NCI-H2227 (cell line): ENCODE data around the gene NIFK.
"Not testable (repeated sequence)": the region's sequence is repeated elsewhere in the genome, so short reads cannot be mapped to it uniquely, and the experiment has no call there.

Experiments used
- DNase-seq: peaks from one replicate; lab custom pipeline; 2025; ENCODE audit not compliant: unreplicated experiment; lab: John Stamatoyannopoulos, UW

NIFK gene

DNA sequence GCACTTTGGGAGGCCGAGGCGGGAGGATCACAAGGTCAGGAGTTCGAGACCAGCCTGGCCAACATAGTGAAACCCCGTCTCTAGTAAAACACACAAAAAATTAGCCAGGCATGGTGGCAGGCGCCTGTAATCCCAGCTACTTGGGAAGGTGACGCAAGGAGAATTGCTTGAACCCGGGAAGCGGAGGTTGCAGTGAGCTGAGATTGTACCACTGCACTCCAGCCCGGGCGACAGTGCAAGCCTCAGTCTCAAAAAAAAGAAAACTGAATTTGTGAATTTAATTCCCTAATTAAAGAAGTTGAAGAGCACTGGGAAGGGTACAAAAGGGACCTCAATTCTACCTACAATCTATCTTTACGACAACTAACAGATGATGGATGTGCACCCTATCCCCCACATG, 2.1 kb downstream of the NIFK start:
- not testable (repeated sequence) for DNase-seq

DNA sequence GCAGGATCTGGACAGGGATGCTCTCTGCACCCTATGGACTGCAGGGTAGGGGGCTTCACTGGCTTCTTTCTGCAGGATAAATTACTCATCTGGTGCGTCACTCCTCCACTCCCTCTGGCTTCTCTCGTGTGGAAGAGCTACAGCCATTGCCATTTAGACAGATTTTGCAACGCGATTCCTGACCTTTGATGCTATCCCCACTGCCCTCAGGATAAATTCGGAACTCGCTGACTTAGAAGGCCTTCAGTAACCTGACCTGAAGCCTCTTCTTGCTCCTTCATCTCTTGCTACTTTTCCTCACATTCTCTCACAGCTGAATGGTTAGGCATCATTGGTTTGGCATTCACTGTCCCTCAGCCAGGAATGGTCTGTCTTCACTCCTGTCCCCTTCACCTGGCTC, 5.3 kb downstream of the NIFK start:
- no peak for DNase-seq

DNA sequence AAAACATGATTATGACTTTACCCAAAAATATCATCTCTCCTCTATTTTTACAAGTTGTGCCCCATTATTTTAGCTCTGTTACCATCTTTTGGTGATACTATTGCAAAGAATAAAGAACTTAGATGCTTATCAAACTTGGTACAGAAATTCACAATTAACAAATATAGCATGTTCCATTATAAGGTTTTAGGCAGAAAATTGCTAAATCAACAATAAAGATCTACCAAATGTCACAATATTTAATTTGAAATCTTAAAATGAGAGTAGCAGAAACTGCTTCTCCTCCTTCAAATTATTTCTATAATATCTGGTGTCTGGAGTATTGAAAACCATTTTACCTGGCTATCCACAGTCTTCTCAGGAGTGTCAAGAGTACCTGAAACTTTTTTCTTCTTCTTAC, 8.7 kb downstream of the NIFK start:
- no peak for DNase-seq

DNA sequence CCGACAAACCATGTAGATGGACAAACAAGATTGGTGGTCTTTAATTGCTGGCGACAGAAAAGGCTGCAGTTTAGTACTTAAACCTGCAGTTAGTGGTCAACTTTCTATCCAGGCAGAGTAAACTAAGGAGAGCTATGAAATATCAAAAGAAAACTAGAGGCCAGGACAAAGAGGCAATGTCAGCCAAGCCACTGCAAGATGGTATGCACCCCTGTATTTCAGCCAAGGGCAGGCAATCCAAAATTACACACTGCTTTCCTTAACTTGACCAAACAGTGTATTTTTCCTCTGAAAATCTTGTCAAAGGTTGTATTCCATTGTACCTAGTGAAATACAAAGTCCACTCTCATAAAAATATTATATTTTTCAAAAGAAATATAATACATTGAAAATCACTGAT, 9.3 kb downstream of the NIFK start:
- no peak for DNase-seq

DNA sequence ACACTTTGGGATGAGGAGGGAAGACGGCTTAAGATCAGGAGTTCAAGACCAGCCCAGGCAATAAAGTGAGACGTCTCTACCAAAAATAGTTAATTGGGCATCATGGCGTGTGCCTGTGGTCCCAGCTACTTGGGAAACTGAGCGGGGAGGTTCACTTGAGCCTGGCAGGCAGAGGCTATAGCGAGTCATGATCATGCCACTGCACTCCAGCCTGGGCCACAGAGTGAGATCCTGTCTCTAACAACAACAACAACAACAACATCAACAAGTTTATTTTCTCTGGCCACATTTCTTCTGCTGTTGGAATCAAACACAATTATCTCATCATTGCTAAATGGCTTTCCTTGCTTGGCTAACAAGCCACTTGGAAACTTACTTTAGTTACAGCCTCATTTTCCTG, 13.4 kb downstream of the NIFK start:
- no peak for DNase-seq

DNA sequence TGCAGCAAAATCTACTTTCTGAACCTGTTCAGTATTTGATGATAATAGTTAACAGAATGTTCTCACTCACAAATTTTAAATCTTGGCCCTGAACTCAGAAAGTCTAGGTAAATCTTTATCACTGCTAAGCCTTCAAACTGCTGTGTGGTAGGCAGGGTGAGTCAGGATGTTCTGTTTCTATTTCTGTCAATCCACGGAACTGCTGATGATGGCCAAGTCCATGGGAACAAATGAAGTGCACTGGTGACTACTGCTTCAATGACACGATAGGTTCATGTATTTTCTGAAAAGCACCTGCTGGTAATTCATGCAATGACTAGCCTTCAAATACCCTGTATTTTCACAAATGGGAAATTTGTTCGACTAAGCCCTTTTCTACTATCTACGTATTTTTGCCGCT, 14.2 kb downstream of the NIFK start:
- DNase-seq: no peak

DNA sequence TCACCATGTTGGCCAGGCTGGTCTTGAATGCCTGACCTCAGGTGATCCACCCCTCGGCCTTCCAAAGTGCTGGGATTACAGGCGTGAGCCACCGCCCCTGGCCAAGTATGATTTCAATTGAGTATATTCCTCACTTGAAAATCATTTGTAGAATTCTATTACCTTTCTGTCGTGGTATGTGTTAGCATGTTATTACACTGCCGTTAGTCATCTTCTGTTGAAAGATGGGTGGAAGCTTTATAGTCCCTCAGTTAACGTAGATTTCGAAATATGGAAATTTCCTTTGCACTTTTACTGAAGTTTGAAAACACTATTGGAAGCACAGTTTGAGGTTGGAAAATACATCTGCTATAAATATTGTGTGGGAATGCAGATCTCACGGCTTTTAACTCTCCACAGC, 14.7 kb downstream of the NIFK start:
- DNase-seq: no peak

DNA sequence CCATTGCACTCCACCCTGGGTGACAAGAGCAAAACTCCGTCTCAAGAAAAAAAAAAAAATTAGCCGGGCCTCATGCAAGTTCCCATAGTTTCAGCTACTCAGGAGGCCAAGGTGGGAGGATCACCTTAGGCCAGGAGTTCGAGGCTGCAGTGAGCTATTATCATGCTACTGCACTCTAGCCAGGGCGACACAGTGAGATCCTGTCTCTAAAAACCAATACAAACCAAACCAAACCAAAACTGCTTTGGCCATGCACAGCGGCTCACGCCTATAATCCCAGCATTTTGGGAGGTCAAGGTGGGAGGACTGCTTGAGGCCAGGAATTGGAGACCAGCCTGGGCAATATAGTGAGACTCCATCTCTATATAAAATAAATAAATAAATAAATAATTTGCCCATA, 19.1 kb downstream of the NIFK start:
- DNase-seq: no peak

DNA sequence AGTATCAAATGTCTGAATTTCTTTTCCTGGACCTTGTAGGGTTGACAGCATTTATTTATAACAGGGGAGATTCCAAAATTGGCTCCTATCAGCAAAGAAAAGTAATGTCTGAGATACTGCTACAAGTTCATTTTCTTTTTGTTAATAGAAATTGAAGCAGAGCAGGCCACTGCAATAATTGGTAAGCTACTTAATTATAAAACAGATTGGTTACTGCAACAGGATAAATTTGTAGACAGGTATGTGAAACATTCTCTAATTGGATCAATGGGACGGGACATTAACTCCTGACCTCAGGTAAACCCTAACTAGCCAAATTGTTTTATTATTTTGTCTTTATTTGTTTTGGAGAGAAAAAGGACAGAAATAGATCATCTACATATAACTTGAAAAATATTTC, 20.5 kb downstream of the NIFK start:
- DNase-seq: no peak

DNA sequence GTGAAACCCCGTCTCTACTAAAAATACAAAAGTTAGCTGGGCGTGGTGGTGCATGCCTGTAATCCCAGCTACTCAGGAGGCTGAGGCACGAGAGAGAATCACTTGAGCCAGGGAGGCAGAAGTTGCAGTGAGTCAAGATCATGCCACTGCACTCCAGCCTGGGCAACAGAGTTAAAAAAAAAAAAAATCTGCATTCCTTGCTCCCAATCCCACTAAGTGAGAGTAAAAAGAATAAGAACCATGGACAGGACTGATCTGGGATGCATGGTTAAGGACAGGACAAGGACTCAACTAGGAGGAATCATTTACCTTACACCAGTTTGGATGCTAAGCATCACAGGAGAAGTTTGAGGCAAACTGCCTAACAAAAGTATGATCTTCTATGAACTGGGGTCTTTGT, 25.2 kb downstream of the NIFK start:
- not testable (repeated sequence) for DNase-seq

DNA sequence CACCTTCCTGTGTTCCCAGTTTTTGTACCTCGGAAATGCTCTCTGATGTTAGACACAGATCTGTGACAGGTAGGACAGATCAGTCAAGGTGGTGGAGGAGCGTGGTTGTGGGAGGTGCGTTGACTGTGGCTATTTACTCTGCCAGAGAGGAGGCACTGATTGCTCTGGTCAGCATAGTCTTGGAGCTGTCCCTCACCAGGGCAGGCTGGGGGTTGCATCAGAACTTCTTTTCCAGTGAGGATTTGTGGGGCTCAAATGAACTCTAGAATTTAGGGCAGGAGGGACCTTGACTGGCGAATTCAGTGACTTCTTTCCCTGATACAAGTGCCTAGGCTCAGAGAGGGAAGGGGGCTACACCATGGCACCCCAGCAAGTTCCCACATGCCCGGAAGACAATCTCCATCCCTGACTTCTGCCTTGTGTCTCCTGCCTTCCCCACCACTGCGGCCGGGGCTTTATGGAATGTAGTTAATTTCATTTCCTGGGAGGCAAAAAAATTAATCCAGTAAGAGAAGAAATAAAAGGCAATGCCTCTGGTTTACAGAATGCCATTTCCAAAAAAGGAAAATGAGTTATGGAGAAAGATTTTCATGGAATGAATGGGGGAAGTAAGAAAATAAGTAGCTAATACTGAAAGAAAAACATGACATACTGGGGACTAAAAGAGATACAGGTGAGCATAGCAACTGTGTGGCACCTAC, 26.1 kb downstream of the NIFK start:
- DNase-seq: no peak

DNA sequence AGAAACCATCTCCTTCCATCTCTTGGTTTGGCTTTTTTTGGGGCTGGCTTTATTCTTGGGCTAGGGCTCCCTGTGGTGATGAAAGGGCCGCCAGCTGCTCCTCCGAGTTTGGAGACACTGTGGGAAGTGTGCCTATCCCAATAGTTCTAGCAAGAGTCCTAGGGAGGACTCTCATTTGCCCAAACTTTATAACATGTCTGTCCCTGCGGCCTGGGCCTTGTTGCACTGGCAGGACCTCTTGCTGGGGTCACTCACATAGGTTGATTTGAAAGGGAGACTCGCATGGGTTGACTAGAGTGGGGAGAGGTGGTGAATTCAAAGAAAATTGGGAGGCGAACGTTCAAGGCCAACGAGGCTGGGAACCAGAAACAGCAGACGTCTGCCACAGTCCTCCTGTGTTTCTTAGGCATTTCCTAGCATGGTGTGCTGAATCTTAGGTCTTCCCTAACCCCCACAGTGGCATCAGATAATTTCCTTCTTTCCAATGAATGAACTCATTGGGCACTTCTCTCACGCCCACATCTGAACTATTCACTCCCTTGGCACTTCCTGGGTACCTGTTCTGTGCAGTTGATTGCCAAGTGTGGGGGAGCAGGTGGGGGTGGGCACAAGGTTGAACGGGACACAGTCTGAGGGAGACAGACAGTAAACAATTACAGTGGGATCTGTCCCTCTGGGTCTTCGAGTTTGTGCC, 26.8 kb downstream of the NIFK start:
- no peak for DNase-seq

DNA sequence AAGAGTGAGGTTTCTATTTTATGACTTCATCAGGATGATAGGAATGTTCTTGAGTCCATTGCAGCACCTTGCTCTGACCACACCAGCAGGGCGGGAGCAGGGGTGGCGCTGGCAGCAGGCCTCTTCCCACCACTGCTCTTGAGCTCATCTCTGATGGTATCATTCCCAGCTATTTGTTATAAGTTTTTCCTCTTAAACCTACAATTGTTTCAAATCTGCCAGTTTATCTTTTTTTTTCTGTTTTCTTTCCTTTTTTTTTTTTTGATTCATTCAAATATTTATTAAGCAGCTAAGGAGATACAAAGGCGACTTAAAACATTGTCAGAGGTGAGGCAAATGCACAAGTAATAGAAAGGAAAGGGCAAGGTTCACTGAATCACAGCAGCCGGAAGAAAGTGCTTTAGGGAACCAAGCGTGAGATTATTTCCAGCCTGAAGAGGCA, 28.7 kb downstream of the NIFK start:
- DNase-seq: no peak

DNA sequence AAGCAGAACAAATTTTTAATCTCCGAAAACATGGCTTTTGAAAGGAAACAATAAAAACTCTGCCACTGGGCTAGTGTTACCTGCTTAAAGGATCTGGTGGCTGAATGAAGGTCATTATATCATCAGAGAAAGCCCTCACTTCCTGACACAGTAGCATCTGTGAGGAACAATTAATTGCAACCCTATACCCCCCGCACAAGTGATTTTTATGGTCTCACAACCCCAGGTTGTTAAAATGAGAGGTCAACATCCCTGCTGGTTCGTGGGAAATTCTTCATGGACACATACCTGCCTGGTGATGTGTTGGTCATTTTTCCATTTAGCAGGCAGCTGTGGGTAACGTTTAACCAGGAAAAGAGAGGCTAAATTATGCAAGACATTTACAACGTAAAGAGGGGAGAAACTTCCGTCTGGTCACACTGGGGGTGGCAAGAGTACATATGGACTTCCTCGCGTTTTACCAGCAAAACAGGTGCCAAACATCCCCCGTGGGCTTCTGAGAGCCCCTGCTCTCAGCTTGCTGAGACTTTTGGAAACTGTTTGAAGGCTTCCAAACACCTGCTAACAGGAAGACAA, 29.2 kb downstream of the NIFK start:
- DNase-seq: no peak

DNA sequence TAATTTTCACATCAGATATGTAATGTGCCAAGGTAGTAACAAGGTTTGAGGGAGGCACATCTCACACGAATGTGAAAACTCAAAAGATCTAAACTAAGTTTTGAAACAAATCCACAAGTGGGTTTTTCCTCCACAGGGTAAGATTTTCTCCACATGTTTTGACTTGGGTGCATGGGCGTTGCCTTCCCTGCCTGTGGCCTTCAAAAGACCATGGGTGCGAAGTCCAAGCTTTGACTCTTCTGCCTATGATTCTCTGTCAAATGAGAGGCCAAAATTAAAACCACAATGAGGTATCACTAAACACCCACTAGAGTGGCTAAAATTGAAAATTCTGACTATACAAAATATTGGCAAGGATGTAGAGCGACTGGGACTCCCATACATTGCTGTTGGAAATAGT, 30.7 kb downstream of the NIFK start:
- DNase-seq: no peak

DNA sequence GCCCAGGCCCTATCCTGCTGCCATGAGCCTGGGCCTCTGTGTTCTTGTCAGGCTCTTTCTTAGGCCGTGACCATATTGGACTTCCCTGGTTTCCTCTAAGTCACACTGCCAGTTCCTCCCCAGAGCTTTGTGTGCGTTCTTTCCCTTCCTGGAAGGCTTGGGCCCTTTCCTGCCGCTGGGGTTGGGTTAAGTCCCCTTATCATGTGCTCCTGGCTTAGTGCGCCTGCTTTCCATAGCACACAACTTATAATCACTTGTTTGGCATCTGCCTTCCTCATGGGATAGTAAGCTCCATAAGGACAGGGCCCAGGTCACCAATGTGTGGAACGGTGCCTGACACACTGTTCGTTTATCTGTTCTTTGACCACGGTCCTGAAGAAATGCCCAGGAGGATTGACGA, 31.3 kb downstream of the NIFK start:
- DNase-seq: no peak

DNA sequence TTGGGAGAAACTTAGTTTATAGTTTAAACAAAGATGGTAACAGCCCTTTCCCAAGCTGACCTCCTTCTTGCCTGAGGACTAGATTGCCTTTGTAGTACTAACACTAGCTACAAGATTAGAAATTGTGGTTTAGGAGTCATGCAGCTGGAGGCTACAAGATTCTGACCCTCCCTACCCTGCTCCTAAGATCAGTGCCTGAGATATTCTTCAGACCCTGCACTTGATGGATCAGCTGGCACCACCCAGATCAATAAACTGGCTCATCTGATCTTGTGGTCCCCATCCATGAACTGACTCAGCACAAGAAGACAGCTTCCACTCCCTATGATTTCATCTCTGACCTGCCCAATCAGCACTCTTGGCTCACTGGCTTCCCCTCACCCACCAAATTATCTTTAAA, 34.9 kb downstream of the NIFK start:
- DNase-seq: not testable (repeated sequence)

DNA sequence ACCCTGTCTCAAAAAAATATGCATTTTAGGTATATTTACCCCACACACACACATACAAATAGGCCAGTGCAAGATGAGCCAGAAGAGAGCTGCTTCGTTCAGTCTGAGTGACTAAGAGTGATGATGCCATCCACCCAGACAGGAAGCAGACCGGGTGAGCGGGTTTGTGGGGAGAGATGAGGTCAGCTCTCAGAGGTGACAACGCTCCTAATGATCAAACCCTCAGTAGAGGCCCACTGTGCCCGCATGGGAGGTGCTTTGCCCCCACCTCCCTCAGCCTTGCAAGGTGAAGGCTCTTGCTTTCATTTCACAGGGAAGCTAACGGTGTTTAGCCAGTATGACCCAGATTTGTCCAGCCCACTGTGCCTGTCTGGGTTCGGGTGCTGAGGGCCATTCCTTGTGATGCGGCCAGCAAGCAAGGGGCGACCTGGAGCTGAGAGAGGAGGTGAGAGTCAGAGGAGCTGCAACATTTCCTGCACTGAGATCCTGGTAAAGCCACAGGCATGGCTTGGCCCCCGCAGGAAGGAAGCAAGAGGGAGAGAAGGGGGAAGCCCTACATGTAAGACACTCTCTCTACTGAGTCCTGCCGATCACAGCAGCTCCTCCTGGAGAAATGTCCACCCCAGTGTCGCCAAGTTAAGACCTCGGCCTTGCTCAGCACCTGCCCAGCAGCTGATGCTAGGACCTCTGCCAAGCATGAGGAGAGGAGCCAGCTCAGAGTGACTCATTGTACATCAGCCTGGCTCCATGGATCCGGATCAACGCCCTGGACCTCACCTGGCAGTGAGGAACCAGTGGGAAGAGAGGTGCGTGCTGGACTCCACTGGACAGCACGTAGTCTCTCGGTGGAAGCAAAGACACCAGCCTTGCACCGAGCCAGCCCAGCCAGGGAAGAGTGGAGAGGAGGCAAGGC, 37.0 kb downstream of the NIFK start:
- DNase-seq: no peak

DNA sequence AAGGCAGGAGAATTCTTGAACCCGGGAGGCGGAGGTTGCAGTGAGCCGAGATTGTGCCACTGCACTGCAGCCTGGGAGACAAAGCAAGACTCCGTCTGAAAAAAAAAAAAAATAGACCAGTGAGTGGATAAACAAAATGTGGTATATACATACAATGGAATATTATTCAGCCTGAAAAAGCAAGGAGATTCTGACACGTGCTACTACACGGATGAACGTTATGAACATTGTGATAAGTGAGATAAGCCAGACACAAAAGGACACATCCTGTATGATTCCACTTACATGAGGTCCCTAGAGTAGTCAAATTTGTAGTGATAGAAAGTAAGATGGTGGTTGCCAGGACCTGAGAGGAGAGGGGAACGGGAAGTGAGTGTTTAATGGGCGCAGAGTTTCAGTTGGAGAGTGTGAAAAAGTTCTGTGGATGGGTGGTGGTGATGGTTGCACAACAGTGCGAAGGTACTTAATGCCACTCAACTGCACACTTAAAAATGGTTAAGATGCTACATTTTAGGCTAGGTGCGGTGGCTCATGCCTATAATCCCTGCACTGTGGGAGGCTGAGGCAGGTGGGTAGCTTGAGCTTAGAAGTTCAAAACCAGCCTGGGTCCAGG, 38.3 kb downstream of the NIFK start:
- DNase-seq: no peak

DNA sequence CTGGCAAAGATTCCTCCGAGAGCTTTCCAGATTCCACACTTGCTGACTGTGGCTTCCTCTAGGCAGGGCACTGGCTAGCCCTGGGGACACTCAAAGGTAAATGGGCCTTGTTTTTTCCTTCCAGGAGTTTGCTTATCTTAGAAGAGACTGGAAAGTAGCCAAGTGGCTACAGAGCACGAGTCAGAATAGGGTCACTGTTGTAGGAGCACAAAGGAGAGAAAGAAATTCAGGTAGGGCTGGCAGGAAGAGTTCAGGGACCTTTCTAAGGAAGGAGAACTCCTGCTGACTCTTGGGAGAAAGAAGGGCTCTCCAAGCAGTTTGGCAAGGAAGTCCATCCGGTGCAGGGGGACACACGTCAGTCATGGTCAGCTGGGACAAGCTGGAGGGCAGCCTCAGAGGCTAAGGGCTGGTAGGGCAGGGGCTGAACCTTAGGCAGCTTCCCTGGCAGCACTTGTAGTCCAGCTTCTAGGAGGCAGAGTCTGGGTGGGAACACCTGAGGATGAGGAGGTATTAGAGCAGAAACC, 39.5 kb downstream of the NIFK start:
- DNase-seq: no peak

DNA sequence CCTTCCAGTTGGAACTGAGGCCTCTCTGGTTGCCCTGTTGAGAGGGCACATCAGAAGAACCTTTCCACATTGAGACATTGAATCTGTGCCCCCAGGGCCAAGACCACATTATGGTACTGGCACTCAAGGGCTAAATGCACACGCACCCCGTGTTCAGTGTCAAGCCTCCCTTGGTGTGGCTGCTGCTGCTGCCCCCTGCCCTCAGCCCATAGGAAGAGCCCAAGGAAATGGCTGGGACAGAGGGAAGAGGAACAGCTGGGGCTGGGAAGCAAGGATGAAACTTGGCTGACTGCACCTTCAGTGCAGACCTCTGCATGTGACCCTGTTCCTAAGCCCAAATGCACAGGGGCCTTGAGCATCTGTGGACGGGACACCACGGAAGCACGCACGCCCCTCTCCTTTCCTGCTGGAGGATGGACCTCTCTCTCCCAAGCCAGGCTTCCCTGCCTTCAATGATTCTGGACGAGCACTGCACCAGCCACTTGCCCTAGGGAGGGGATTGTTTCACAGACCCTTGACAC, 40.2 kb downstream of the NIFK start:
- no peak for DNase-seq
